Endothelial cell of coronary artery (primary cell): Measurements from ENCODE around the gene SLC38A1. TPM values are rescaled to one million over a fixed set of nuclear protein-coding genes. Genes with fewer than 3 reads are reported as not detected.

Experiments
- total RNA-seq: library from RNA; depleted of rRNA; stranded (reverse); fragments of >200 nt; gene quantifications from 2 replicates; pipeline ENCODE4 v1.2.3, GENCODE V29; 2014

The SLC38A1 gene
- 57.4 and 83.5 TPM in 2 replicates for total RNA-seq

DNA sequence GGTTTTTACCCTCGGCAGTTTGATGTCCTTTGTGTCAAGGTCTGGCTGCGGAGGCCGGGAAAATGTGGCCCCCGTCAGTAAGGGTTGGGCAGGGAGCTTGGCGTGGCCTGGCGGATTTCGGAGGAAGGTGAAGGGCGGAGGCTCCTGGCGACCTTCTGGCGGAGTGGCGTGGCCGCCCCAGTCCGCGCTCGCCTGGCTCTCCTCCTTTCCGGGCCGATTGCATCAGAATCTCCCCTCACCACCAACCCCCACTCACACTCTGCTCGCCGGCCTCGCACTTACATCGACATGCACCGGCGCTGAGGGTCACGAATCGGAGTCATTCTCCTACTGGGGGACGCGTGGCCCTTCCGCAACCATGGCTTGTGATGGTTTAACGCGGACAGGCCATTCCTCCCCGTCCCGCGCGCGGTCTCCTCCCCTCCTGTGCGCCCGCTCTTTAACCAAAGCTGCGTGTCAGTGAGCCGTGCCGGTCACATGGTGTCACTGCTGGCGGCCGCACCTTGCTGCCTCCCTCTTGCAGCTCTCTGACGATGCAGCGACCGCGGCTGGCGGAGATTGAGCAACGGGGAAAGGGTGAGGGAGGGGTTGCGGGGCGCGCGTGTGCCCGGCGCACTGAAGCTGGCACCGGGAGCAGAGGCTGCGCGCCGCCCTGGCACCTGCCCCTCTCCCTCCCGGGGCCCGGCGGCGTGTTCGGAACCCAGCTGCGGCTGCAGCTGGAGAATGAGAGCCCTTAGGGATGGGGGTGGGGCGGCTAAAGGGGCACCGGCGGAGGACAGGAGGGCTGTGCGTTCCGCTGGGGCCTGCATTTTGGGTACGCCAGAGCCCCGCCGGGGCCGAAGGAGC is at the start of gene SLC38A1:
SLC38A1 (minus strand) TSS at position 461 of the 846 bp plus-strand sequence. CDS start 29,243 bp downstream, outside the sequence.

Other genes starting within 250 kb of the SLC38A1 start
- 283 and 481 TPM in 2 replicates for gene SLC38A2, start 103.7 kb upstream of the SLC38A1 start, total RNA-seq